ENCODE data around the gene SH2D2A. TPM values are rescaled to one million over a fixed set of nuclear protein-coding genes. Genes with fewer than 3 reads are reported as not detected.
A peak's percentile ranks its signal among the peaks of the same experiment; 100 is the strongest.

The SH2D2A gene
- total RNA-seq, 4 donors from 2014 or later, result 2.2 to 6.5 (median 3.7) TPM

GRCh38 chr1:156813750-156814570 is 2.7 kb downstream of the SH2D2A start:
- TF ChIP-seq CTCF (IDR thresholded peaks at IDR 0.05), result no peak
- no peak for DNase-seq (ENCODE audit: low spot score)
- ATAC-seq (ENCODE audit: low FRiP score), result peak; percentile 75

- TF ChIP-seq CTCF (IDR thresholded peaks at IDR 0.05), result no peak
- no peak for ATAC-seq (ENCODE audit: low FRiP score)
- DNase-seq (ENCODE audit: low spot score), result no peak
These were observed 3.4 kb downstream of the SH2D2A start for GRCh38 chr1:156813298-156813697.

- DNase-seq (ENCODE audit: low spot score), result no peak
- no peak for ATAC-seq (ENCODE audit: low FRiP score)
- no peak for TF ChIP-seq CTCF (IDR thresholded peaks at IDR 0.05)
These were observed 4.2 kb downstream of the SH2D2A start for GRCh38 chr1:156812293-156812990.

GRCh38 chr1:156811168-156811567 is 5.5 kb downstream of the SH2D2A start:
- no peak for TF ChIP-seq CTCF (IDR thresholded peaks at IDR 0.05)
- no peak for ATAC-seq (ENCODE audit: low FRiP score)
- no peak for DNase-seq (ENCODE audit: low spot score)

- DNase-seq (ENCODE audit: low spot score), result no peak
- no peak for TF ChIP-seq CTCF (IDR thresholded peaks at IDR 0.05)
- ATAC-seq (ENCODE audit: low FRiP score), result no peak
These were observed 6.8 kb downstream of the SH2D2A start for GRCh38 chr1:156809711-156810366.

GRCh38 chr1:156809281-156809680 is 7.4 kb downstream of the SH2D2A start:
- ATAC-seq (ENCODE audit: low FRiP score) (no peak), DNase-seq (ENCODE audit: low spot score) (no peak)
- no peak for TF ChIP-seq CTCF (IDR thresholded peaks at IDR 0.05)

Measured in omental fat pad (tissue), 4 donors.